Esophagus muscularis mucosa (tissue), 4 donors: Measurements from ENCODE around the gene TRDN. TPM values are rescaled to one million over a fixed set of nuclear protein-coding genes. Genes with fewer than 3 reads are reported as not detected.

Source experiments
- DNase-seq: peaks from one replicate; pipeline ENCODE4 v3.0.0-alpha.2; 2017; ENCODE audit errors: extremely low spot score
- H3K27ac ChIP-seq, 4 donors: fragments of 200-600 bp; sonication (generic); replicated peaks in 1 of 4; 1 replicate in 3 of 4; 2 replicates in 1 of 4; pipeline ENCODE4 v1.5.1; 2016 to 2019; ENCODE audit warnings: mild to moderate bottlenecking in 1 of 4
- H3K27me3 ChIP-seq, 4 donors: fragments of 200-600 bp; sonication (generic); one replicate each; pipeline versions ENCODE4 v1.5.1 to v1.6.0; 2016 to 2019
- H3K36me3 ChIP-seq, 4 donors: fragments of 200-600 bp; sonication (generic); one replicate each; pipeline ENCODE4 v1.5.1; 2016 to 2019
- H3K4me1 ChIP-seq, 4 donors: fragments of 200-600 bp; sonication (generic); one replicate each; pipeline ENCODE4 v1.5.1; 2016 to 2019
- H3K4me3 ChIP-seq, 4 donors: fragments of 200-600 bp; sonication (generic); 1 replicate in 2 of 4; 2 replicates in 2 of 4; pipeline ENCODE4 v1.5.1; 2016 to 2019; ENCODE audit warnings: mild to moderate bottlenecking in 4 of 4, moderate library complexity in 1 of 4
- H3K9me3 ChIP-seq, 4 donors: fragments of 200-600 bp; sonication (generic); 1 replicate in 3 of 4; 2 replicates in 1 of 4; pipeline ENCODE4 v1.5.1; 2016 to 2019
- CTCF ChIP-seq, 3 experiments: fragments of 200-600 bp in 2 of 3; fragments of 450-650 bp in 1 of 3; sonication (generic) in 2 of 3; IDR thresholded peaks; one replicate each; pipeline ENCODE4 v1.5.1; 2017 to 2019; ENCODE audit warnings: antibody characterized with exemption in 3 of 3, mild to moderate bottlenecking in 2 of 3, moderate library complexity in 1 of 3
- EP300 ChIP-seq: sonication (generic); formaldehyde crosslinking; IDR thresholded peaks from one replicate; pipeline ENCODE4 v1.6.1; 2017; ENCODE audit warnings: antibody characterized with exemption
- POLR2A ChIP-seq: fragments of 450-650 bp; IDR thresholded peaks from one replicate; pipeline ENCODE4 v1.6.1; 2017; ENCODE audit warnings: antibody characterized with exemption, moderate library complexity, mild to moderate bottlenecking, low read depth
- POLR2AphosphoS5 ChIP-seq, 2 donors: sonication (generic); formaldehyde crosslinking; IDR thresholded peaks; one replicate each; pipeline ENCODE4 v1.6.1; 2017; ENCODE audit warnings: antibody characterized with exemption in 2 of 2
- WGBS: methylation state at CpG from one replicate; pipeline ENCODE4 v1.1.5; 2018; 5-methylcytosine and 5-hydroxymethylcytosine counted together
- intact Hi-C: fragments of 100-400 bp; cut with DNase I; formaldehyde crosslinking; loops from one replicate; pipeline ENCODE4 v1.15.1; 2023
- total RNA-seq, 4 donors: library from RNA; depleted of rRNA; stranded (reverse); fragments of >200 nt; gene quantifications; one replicate each; pipeline versions ENCODE4 v1.1.0 to v1.2.1, GENCODE V29; 2016

TRDN gene
- total RNA-seq, 4 donors from 2014 or later, result not detected

DNA sequence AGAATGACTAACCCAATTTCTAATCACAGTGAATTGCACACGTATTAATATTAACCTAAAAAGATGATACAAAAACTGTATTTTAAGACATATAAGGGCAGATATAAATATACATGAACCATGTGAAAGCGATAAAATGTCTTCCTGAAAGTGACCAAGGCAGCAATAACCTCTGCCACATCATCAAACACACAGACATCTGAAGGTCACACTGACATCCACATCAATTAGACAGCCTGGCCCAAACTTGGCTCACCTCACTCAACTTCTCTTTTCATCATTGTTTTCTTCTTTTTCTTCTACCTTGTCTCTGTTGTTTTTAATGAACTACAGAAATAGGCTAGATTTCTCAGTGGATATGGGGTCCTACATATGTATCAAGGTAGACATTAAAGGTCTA lies 128.5 kb downstream of the TRDN start:
- Histone ChIP-seq H3K9me3 (no peaks in the 10 kb centered on the region), H3K36me3 (no peaks in the 10 kb centered on the region), H3K4me1 (no peaks in the 10 kb centered on the region), H3K27ac (no peak overlapping the region), H3K4me3 (no peak overlapping the region), H3K27me3 (no peaks in the 10 kb centered on the region)
- WGBS, result 38% methylated on average over 2 of the region's 2 CpGs
- TF ChIP-seq CTCF (IDR thresholded peaks at IDR 0.05), result no peak
- no peak for TF ChIP-seq EP300
- TF ChIP-seq POLR2A, result no peak
- no peak for TF ChIP-seq POLR2AphosphoS5 (IDR thresholded peaks at IDR 0.05)
- no peak for DNase-seq
- intact Hi-C loops, result no loop called here

DNA sequence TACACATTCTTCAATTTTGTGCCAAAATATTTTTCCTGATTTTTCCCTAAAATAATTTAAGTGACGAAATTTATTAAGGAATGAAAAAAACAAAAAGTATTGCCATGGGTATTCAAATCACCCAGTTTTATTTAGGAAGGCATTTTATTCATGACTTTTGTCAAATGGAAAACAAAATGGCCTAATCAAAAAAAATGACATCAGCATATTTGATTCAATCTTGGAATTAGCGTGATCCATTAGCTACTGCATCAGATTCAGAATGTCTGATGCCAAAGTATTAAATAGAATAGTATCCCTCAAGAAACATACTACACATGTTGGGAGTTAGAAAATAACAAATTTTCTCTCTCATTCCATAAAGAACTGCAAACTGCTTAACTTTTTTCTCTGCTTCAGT lies 129.2 kb downstream of the TRDN start:
- TF ChIP-seq EP300, result no peak
- TF ChIP-seq POLR2A, result no peak
- no peak for TF ChIP-seq CTCF (IDR thresholded peaks at IDR 0.05)
- TF ChIP-seq POLR2AphosphoS5 (IDR thresholded peaks at IDR 0.05), result no peak
- 47% methylated on average over 2 of the region's 2 CpGs for WGBS
- no peak for DNase-seq
- H3K36me3 ChIP-seq, result no peaks in the 10 kb centered on the region
- H3K9me3 ChIP-seq, result no peaks in the 10 kb centered on the region
- no peak overlapping the region for H3K4me3 ChIP-seq
- intact Hi-C loops, result no loop called here
- H3K4me1 ChIP-seq, result no peaks in the 10 kb centered on the region
- H3K27me3 ChIP-seq, result no peaks in the 10 kb centered on the region
- H3K27ac ChIP-seq, result no peak overlapping the region

DNA sequence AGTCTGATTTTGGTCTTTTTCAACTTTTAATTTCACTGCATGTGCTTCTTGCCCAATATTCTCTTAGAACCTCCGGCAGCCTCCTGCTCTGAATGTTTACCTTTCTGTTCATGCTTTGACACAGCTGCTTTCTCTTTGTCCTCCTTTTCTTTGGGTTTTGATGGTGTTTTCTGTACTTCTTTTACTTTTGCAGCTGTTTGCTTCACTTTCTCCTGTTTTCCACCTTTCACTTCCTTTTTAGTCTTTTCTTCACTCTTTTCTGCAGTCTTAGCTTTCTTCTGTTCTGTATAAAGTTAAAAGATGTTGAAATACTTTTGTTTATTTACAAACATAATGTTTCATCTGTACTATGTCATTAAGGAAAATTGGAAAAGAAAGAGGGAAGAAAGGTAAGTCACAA lies 133.1 kb downstream of the TRDN start:
- TF ChIP-seq EP300 (no peak), CTCF (IDR thresholded peaks at IDR 0.05) (no peak), POLR2AphosphoS5 (IDR thresholded peaks at IDR 0.05) (no peak), POLR2A (no peak)
- no peak for DNase-seq

GRCh38 chr6:123497025-123497424 lies 139.7 kb downstream of the TRDN start:
- Histone ChIP-seq H3K4me3 (no peak overlapping the region), H3K27ac (no peak overlapping the region), H3K4me1 (no peaks in the 10 kb centered on the region), H3K36me3 (no peaks in the 10 kb centered on the region), H3K27me3 (no peaks in the 10 kb centered on the region), H3K9me3 (no peaks in the 10 kb centered on the region)
- DNase-seq, result no peak
- WGBS, result 90% methylated on average over 2 of the region's 2 CpGs
- no peak for TF ChIP-seq EP300
- no peak for TF ChIP-seq CTCF (IDR thresholded peaks at IDR 0.05)
- TF ChIP-seq POLR2AphosphoS5 (IDR thresholded peaks at IDR 0.05), result no peak
- TF ChIP-seq POLR2A, result no peak
- intact Hi-C loops, result no loop called here

More for the DNA sequence above, 133.1 kb downstream of the TRDN start:
- WGBS, result 53% methylated on average over 1 of the region's 1 CpG
- intact Hi-C loops, result no loop called here
- Histone ChIP-seq H3K4me3 (no peak overlapping the region), H3K27ac (no peak overlapping the region), H3K27me3 (no peaks in the 10 kb centered on the region), H3K36me3 (no peaks in the 10 kb centered on the region), H3K9me3 (no peaks in the 10 kb centered on the region), H3K4me1 (no peaks in the 10 kb centered on the region)

DNA sequence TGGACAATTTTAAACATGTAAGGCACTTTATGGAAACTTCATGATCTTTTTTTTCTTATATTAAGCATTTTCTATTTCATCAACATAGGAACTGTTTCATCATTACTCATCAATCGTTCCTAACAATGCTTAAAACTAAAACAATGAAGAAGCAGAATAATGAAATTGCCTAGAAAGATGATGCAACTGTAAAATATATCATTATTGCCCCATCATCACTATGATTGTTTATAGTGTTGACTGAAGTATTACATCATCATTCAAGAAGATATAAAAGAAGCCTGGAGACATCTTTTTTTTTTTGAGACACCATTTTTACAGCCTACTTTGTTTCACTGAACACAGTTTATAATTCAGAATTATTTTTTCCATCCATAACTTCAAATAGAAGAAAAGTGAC lies 147.2 kb downstream of the TRDN start:
- no peak overlapping the region for H3K27ac ChIP-seq
- no peaks in the 10 kb centered on the region for H3K9me3 ChIP-seq

More for the DNA sequence above, 147.2 kb downstream of the TRDN start:
- Histone ChIP-seq H3K27me3 (no peaks in the 10 kb centered on the region), H3K36me3 (no peaks in the 10 kb centered on the region), H3K4me3 (no peak overlapping the region), H3K4me1 (no peaks in the 10 kb centered on the region)
- 57% methylated on average over 1 of the region's 1 CpG for WGBS
- no peak for DNase-seq
- intact Hi-C loops, result no loop called here
- TF ChIP-seq POLR2AphosphoS5 (IDR thresholded peaks at IDR 0.05), result no peak
- TF ChIP-seq POLR2A, result no peak
- TF ChIP-seq CTCF (IDR thresholded peaks at IDR 0.05), result no peak
- no peak for TF ChIP-seq EP300
